SK-N-SH (cell line): ENCODE results near the gene CPHXL2.

Experiments
- CTCF ChIP-seq: fragments of 200-600 bp; sonication (generic); IDR thresholded peaks from 2 replicates; pipeline ENCODE4 v1.6.1; 2017; ENCODE audit warnings: antibody characterized with exemption, mild to moderate bottlenecking, moderate library complexity
- IRF3 ChIP-seq: fragments of 150-350 bp; IDR thresholded peaks from 2 replicates; pipeline ENCODE4 v1.6.1; 2016; ENCODE audit warnings: mild to moderate bottlenecking, low read depth, low read length
- MAX ChIP-seq: IDR thresholded peaks from 2 replicates; pipeline ENCODE4 v1.4.0; 2012; ENCODE audit warnings: low read depth
- NFIC ChIP-seq: IDR thresholded peaks from 2 replicates; pipeline ENCODE4 v1.4.0; 2012; ENCODE audit warnings: borderline replicate concordance
- RFX5 ChIP-seq: IDR thresholded peaks from 2 replicates; pipeline ENCODE4 v1.6.1; 2012; ENCODE audit warnings: mild to moderate bottlenecking, improper control_type of control experiment, low read length
- TF ChIP-seq, protein P1 (sequence below): fragments of 150-350 bp; IDR thresholded peaks from 2 replicates; pipeline ENCODE4 v1.6.1; 2017; ENCODE audit warnings: antibody characterized with exemption, low read length, low read depth, borderline replicate concordance

- TF ChIP-seq MAX (no peak), CTCF (no peak), RFX5 (no peak), NFIC (no peak), IRF3 (no peak)
- TF ChIP-seq, protein P1, sequence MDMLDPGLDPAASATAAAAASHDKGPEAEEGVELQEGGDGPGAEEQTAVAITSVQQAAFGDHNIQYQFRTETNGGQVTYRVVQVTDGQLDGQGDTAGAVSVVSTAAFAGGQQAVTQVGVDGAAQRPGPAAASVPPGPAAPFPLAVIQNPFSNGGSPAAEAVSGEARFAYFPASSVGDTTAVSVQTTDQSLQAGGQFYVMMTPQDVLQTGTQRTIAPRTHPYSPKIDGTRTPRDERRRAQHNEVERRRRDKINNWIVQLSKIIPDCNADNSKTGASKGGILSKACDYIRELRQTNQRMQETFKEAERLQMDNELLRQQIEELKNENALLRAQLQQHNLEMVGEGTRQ, result no peak
Measured at GRCh38 chr16:75640598-75640997, 36.2 kb downstream of the CPHXL2 start.
